PC-9 (cell line): ENCODE measurements around the gene ANKRD36B. TPM values are rescaled to one million over a fixed set of nuclear protein-coding genes. Genes with fewer than 3 reads are reported as not detected.
"Not testable (repeated sequence)": the region's sequence is repeated elsewhere in the genome, so short reads cannot be mapped to it uniquely, and the experiment has no call there.

Source experiments
- BruUV-seq: library from RNA; stranded (reverse); fragments of 400-500 nt; replicated peaks from 2 replicates; lab custom pipeline; 2021; lab: Mats Ljungman, UMichigan
- CTCF ChIA-PET: fragments of 300-600 bp; sonication (Branson Sonifier 250); formaldehyde crosslinking; loops from one replicate; lab custom pipeline; 2022; ENCODE audit warnings: antibody characterized with exemption; lab: Charles Lee
- POLR2A ChIA-PET: fragments of 300-600 bp; sonication (Branson Sonifier 250); formaldehyde crosslinking; loops from one replicate; lab custom pipeline; 2022; ENCODE audit warnings: antibody characterized with exemption; ENCODE audit not compliant: unreplicated experiment; lab: Charles Lee
- DNase-seq, 2 experiments: peaks; one replicate each; pipeline versions ENCODE4 v3.0.0 to v3.0.0-alpha.2; 2015 to 2022; ENCODE audit warnings: mixed read lengths in 1 of 2
- H2AFZ ChIP-seq: fragments of 200-600 bp; sonication (generic); 2 replicates; pipeline ENCODE4 v1.8.1; 2017; ENCODE audit warnings: antibody characterized with exemption
- H3F3A ChIP-seq: fragments of 200-600 bp; sonication (generic); 2 replicates; pipeline ENCODE4 v1.8.1; 2017; ENCODE audit warnings: antibody characterized with exemption, mild to moderate bottlenecking, low read depth; ENCODE audit not compliant: insufficient read depth
- H3K27ac ChIP-seq: fragments of 200-600 bp; sonication (generic); 2 replicates; pipeline ENCODE4 v1.6.1; 2016; ENCODE audit warnings: mixed run types
- H3K27me3 ChIP-seq: fragments of 200-600 bp; sonication (generic); 2 replicates; pipeline ENCODE4 v1.6.1; 2016; ENCODE audit warnings: low read depth, mixed run types; ENCODE audit not compliant: insufficient read depth
- H3K36me3 ChIP-seq: fragments of 200-600 bp; sonication (generic); 2 replicates; pipeline ENCODE4 v1.6.1; 2016; ENCODE audit warnings: low read depth, mixed run types
- H3K4me1 ChIP-seq: fragments of 200-600 bp; sonication (generic); replicated peaks from 2 replicates; pipeline ENCODE4 v1.6.1; 2016; ENCODE audit warnings: mixed run types; ENCODE audit not compliant: insufficient read depth
- H3K4me2 ChIP-seq: fragments of 200-600 bp; sonication (generic); 2 replicates; pipeline ENCODE4 v1.6.1; 2017; ENCODE audit warnings: mixed run types
- H3K4me3 ChIP-seq: fragments of 200-600 bp; sonication (generic); 2 replicates; pipeline ENCODE4 v1.6.1; 2016; ENCODE audit warnings: mixed run types
- H3K79me2 ChIP-seq: fragments of 200-600 bp; sonication (generic); 2 replicates; pipeline ENCODE4 v1.6.1; 2017; ENCODE audit warnings: low read depth, mixed run types
- H3K9me2 ChIP-seq: fragments of 200-600 bp; sonication (generic); 2 replicates; pipeline ENCODE4 v1.8.1; 2017; ENCODE audit warnings: mild to moderate bottlenecking; ENCODE audit not compliant: insufficient read depth
- H3K9me3 ChIP-seq: fragments of 200-600 bp; sonication (generic); 2 replicates; pipeline ENCODE4 v1.8.1; 2016; ENCODE audit warnings: low read depth; ENCODE audit not compliant: insufficient read depth
- H4K20me1 ChIP-seq: fragments of 200-600 bp; sonication (generic); 2 replicates; pipeline ENCODE4 v1.8.1; 2017; ENCODE audit not compliant: insufficient read depth
- CTCF ChIP-seq: fragments of 200-600 bp; sonication (generic); conservative IDR thresholded peaks from 2 replicates; pipeline ENCODE4 v1.6.1; 2017; ENCODE audit warnings: mixed run types, antibody characterized with exemption, mild to moderate bottlenecking, moderate library complexity
- EZH2 ChIP-seq: fragments of 200-600 bp; sonication (generic); IDR thresholded peaks from 2 replicates; pipeline ENCODE4 v1.8.0; 2017; ENCODE audit warnings: antibody characterized with exemption, low read depth
- intact Hi-C: fragments of 100-400 bp; cut with micrococcal nuclease; formaldehyde crosslinking; loops from one replicate; pipeline ENCODE4 v1.10.0; 2022; ENCODE audit not compliant: unreplicated experiment
- total RNA-seq: library from RNA; stranded (reverse); gene quantifications from 2 replicates; pipeline ENCODE4 v1.2.3, GENCODE V29; 2021

ANKRD36B gene
- total RNA-seq, 1 experiment from 2014 or later = 26.2 TPM

- Histone ChIP-seq H4K20me1 (no peaks in the 10 kb centered on the region), H3F3A (no peaks in the 10 kb centered on the region), H3K9me3 (no peaks in the 10 kb centered on the region), H3K27ac (no peak overlapping the region), H3K4me2 (no peak overlapping the region), H3K36me3 (no peaks in the 10 kb centered on the region), H3K4me3 (no peak overlapping the region), H3K27me3 (no peaks in the 10 kb centered on the region), H2AFZ (no peak overlapping the region), H3K4me1 (no peaks in the 10 kb centered on the region), H3K9me2 (no peaks in the 10 kb centered on the region), H3K79me2 (no peaks in the 10 kb centered on the region)
- ChIA-PET CTCF (no interaction called here), POLR2A (no interaction called here)
- no peak for DNase-seq
- intact Hi-C loops = no loop called here
- TF ChIP-seq CTCF (no peak), EZH2 (no peak)
- no TSS peak for BruUV-seq
These were observed 28.2 kb upstream of the ANKRD36B start for GRCh38 chr2:97617911-97618310.

GRCh38 chr2:97615746-97616145, 26.1 kb upstream of the ANKRD36B start:
- H3K4me2 ChIP-seq, H2AFZ ChIP-seq, BruUV-seq, intact Hi-C loops, H3K36me3 ChIP-seq, DNase-seq, H3F3A ChIP-seq, CTCF ChIA-PET, H3K9me2 ChIP-seq, H3K4me1 ChIP-seq, H3K27me3 ChIP-seq, POLR2A ChIA-PET, H3K4me3 ChIP-seq, H4K20me1 ChIP-seq, H3K9me3 ChIP-seq, H3K79me2 ChIP-seq, H3K27ac ChIP-seq: not testable (repeated sequence)

GRCh38 chr2:97611895-97612294, 22.2 kb upstream of the ANKRD36B start:
- H3K36me3 ChIP-seq, H3K4me2 ChIP-seq, BruUV-seq, H3K79me2 ChIP-seq, H3K4me3 ChIP-seq, H3K4me1 ChIP-seq, H3K27ac ChIP-seq, H2AFZ ChIP-seq, H3K9me2 ChIP-seq, H3F3A ChIP-seq, H3K9me3 ChIP-seq, DNase-seq, POLR2A ChIA-PET, intact Hi-C loops, H4K20me1 ChIP-seq, CTCF ChIA-PET, H3K27me3 ChIP-seq: not testable (repeated sequence)

- BruUV-seq, H3K36me3 ChIP-seq, H3K4me2 ChIP-seq, H3K27ac ChIP-seq, H3K27me3 ChIP-seq, H4K20me1 ChIP-seq, H3K4me1 ChIP-seq, H3K9me2 ChIP-seq, CTCF ChIA-PET, H2AFZ ChIP-seq, H3K4me3 ChIP-seq, intact Hi-C loops, H3K79me2 ChIP-seq, H3F3A ChIP-seq, DNase-seq, POLR2A ChIA-PET, H3K9me3 ChIP-seq: not testable (repeated sequence)
These were observed 19.1 kb upstream of the ANKRD36B start for GRCh38 chr2:97608745-97609144.

- intact Hi-C loops, CTCF ChIA-PET: not testable (repeated sequence)
These were observed 16.1 kb upstream of the ANKRD36B start for GRCh38 chr2:97605524-97606339.

GRCh38 chr2:97605109-97605508, 15.4 kb upstream of the ANKRD36B start:
- BruUV-seq, POLR2A ChIA-PET, CTCF ChIA-PET, H3K4me3 ChIP-seq, H3K79me2 ChIP-seq, H3K9me2 ChIP-seq, H3K4me1 ChIP-seq, H3K36me3 ChIP-seq, H4K20me1 ChIP-seq, H3K27ac ChIP-seq, H3K4me2 ChIP-seq, intact Hi-C loops, H2AFZ ChIP-seq, DNase-seq, H3K9me3 ChIP-seq, H3F3A ChIP-seq: not testable (repeated sequence)
- peaks cover 26% of the 10 kb centered on the region for H3K27me3 ChIP-seq

More at GRCh38 chr2:97605524-97606339, 16.1 kb upstream of the ANKRD36B start:
- H3K4me1 ChIP-seq, POLR2A ChIA-PET, H3K79me2 ChIP-seq, H3K9me2 ChIP-seq, H3K36me3 ChIP-seq, H3F3A ChIP-seq, H3K9me3 ChIP-seq, H3K4me3 ChIP-seq, H4K20me1 ChIP-seq, DNase-seq, H3K4me2 ChIP-seq, BruUV-seq, H3K27ac ChIP-seq, H2AFZ ChIP-seq: not testable (repeated sequence)
- H3K27me3 ChIP-seq = peaks cover 20% of the 10 kb centered on the region
